ENCODE data around the gene MFGE8.

DNA sequence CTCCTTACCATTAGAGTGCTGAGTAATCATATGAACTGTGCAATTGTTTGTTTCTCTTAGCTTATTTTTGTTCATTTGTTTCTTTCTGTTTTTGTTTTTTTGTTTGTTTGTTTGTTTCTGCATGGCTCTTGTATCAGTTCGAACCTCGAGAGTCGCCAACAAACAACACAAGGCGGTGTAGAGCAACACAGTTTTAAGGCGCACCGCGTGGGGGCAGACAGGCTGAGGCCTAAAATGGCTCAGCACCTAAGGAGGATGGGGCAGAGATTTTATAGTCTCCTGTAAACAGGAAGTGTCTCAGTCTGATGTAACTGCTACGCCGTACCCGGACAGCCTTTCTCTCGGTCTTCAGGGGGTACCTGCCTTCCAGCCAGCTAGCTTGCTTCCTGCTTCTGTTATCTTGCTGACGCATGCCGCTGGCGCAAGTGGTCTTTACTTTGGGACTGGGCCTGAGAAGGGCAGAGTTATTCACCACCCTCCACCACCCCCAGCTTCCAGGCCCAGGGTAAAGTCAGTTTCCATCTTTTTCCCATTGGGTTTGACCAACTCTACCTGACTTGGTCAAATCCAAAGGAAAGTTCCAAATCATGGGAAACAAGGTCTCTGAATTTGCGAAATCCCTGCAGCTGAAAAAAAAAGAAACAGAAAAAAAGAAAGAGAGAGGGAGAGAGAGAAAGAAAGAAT, 25.8 kb upstream of the MFGE8 start:
- no peak for TF ChIP-seq EZH2 (IDR thresholded peaks at IDR 0.05; ENCODE audit: low read length)
- TF ChIP-seq CTCF (optimal IDR thresholded peaks at IDR 0.05 in 1 of 3, IDR thresholded peaks at IDR 0.05 in 1 of 3, conservative IDR thresholded peaks at IDR 0.05 in 1 of 3; ENCODE audit: extremely low read depth in 1 of 3, insufficient read depth in 2 of 3, low read length in 3 of 3), result no peak
